T-cell (primary cell): ENCODE results near the gene CYSTM1. TPM values are rescaled to one million over a fixed set of nuclear protein-coding genes. Genes with fewer than 3 reads are reported as not detected.

ENCODE experiments used
- ATAC-seq, 4 experiments: fragments of 200-7000 bp in 3 of 4; fragments of 150-1000 bp in 1 of 4; cut with Tn5 transposase; replicated peaks in 1 of 4; 1 replicate in 3 of 4; 2 replicates in 1 of 4; pipeline ENCODE4 v1.10.0; 2021; ENCODE audit warnings: moderate library complexity in 3 of 4, mild to moderate bottlenecking in 2 of 4, moderate number of reproducible peaks in 1 of 4
- CTCF ChIA-PET, 2 donors: fragments of 300-600 bp; sonication (Branson Sonifier 250); formaldehyde crosslinking; loops; one replicate each; lab custom pipeline; 2022; ENCODE audit warnings: antibody characterized with exemption in 2 of 2; lab: Charles Lee
- POLR2A ChIA-PET, 2 donors: fragments of 300-600 bp; sonication (Branson Sonifier 250); formaldehyde crosslinking; loops; one replicate each; lab custom pipeline; 2022; ENCODE audit warnings: antibody characterized with exemption in 2 of 2; lab: Charles Lee
- DNase-seq, 35 experiments: peaks; one replicate each; pipeline versions ENCODE4 v3.0.0 to v3.0.0-alpha.2; 2013 to 2023
- H3K27ac ChIP-seq: one replicate; pipeline ENCODE4 v1.5.1; 2013; ENCODE audit warnings: low read length
- H3K27me3 ChIP-seq, 2 experiments: replicated peaks in 1 of 2; 1 replicate in 1 of 2; 2 replicates in 1 of 2; pipeline versions ENCODE4 v1.6.1 to v1.7.0; 2013; ENCODE audit warnings: low read length in 1 of 2, mixed read lengths in 1 of 2; ENCODE audit not compliant: control insufficient read depth in 2 of 2, insufficient read depth in 2 of 2; ENCODE audit errors: extremely low read depth in 1 of 2
- H3K36me3 ChIP-seq, 2 donors: 1 replicate in 1 of 2; 2 replicates in 1 of 2; pipeline versions ENCODE4 v1.6.1 to v1.7.0; 2013; ENCODE audit warnings: low read length in 1 of 2; ENCODE audit not compliant: control insufficient read depth in 2 of 2, insufficient read depth in 1 of 2; ENCODE audit errors: extremely low read depth in 1 of 2
- H3K4me1 ChIP-seq, 2 experiments: 1 replicate in 1 of 2; 2 replicates in 1 of 2; pipeline versions ENCODE4 v1.6.1 to v1.7.0; 2013; ENCODE audit warnings: low read length in 2 of 2, mixed read lengths in 1 of 2; ENCODE audit not compliant: insufficient read depth in 2 of 2, control insufficient read depth in 1 of 2; ENCODE audit errors: extremely low read depth in 1 of 2
- H3K4me3 ChIP-seq, 2 donors: 1 replicate in 1 of 2; 2 replicates in 1 of 2; pipeline versions ENCODE4 v1.5.1 to v1.7.0; 2013; ENCODE audit warnings: mild to moderate bottlenecking in 2 of 2, low read length in 1 of 2, moderate library complexity in 1 of 2; ENCODE audit not compliant: control insufficient read depth in 1 of 2; ENCODE audit errors: extremely low read depth in 1 of 2
- H3K9me3 ChIP-seq: 2 replicates; pipeline ENCODE4 v1.7.0; 2013
- H3K27ac Mint-ChIP-seq, 2 donors: one replicate each; pipeline ENCODE4 v1.8.0; 2020 to 2021; ENCODE audit warnings: mild to moderate bottlenecking in 2 of 2, mixed read lengths in 2 of 2
- H3K27me3 Mint-ChIP-seq, 2 donors: one replicate each; pipeline ENCODE4 v1.8.0; 2021 to 2022; ENCODE audit warnings: mixed read lengths in 2 of 2
- H3K36me3 Mint-ChIP-seq: one replicate; pipeline ENCODE4 v1.8.0; 2021; ENCODE audit warnings: mixed read lengths
- H3K4me1 Mint-ChIP-seq, 3 donors: one replicate each; pipeline ENCODE4 v1.8.0; 2020 to 2022; ENCODE audit warnings: mixed read lengths in 3 of 3, mild to moderate bottlenecking in 1 of 3
- H3K4me3 Mint-ChIP-seq, 3 donors: one replicate each; pipeline ENCODE4 v1.8.0; 2020 to 2022; ENCODE audit warnings: mild to moderate bottlenecking in 3 of 3, mixed read lengths in 3 of 3, moderate library complexity in 3 of 3
- H3K9me3 Mint-ChIP-seq, 3 donors: one replicate each; pipeline ENCODE4 v1.8.0; 2020 to 2022; ENCODE audit warnings: mixed read lengths in 3 of 3
- WGBS: methylation state at CpG from one replicate; pipeline ENCODE4 v1.1.5; 2013; ENCODE audit warnings: missing lambda C conversion rate; ENCODE audit not compliant: insufficient coverage; 5-methylcytosine and 5-hydroxymethylcytosine counted together
- total RNA-seq, 35 experiments: library from RNA in 6 of 35; stranded (reverse) in 6 of 35; fragments of 120-200 nt in 1 of 35; gene quantifications; one replicate each; pipeline versions ENCODE4 v1.2.1 to v1.2.4 and lab custom pipeline; 2013 to 2026

CYSTM1 gene
- total RNA-seq, 5 donors from 2014 or later (not counting 1 experiment from before 2014, with no cell fraction given), result 1.9 to 6.0 (median 5.0) TPM

DNA sequence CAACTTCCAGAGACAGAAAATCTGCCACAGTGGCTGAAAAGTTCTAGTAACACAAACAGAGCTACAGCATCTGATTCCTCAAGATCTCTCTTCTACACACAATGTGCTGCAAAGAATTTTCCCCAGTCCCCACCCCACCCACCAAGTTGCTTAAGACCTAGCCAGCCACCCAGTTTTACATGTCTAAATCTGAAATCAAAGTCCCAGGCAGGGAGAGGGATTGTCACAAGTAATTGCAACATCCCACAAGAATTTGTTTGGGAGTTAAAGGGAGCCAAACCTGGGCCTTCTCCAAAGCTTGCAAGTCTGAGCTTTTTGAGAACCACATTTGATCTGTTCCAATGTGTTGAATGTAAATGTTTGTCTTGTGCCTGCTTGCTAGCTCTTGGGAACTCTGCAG, 33.7 kb upstream of the CYSTM1 start:
- Mint-ChIP-seq H3K4me1 (peaks cover 22 to 30% (median 24%) of the 10 kb centered on the region in 3 donors), H3K27me3 (peaks cover 8 to 12% of the 10 kb centered on the region in 2 donors), H3K4me3 (no peak overlapping the region), H3K9me3 (no peaks in the 10 kb centered on the region), H3K27ac (no peak overlapping the region), H3K36me3 (no peaks in the 10 kb centered on the region)
- ATAC-seq, result no peak
- no peak overlapping the region for H3K4me3 ChIP-seq
- POLR2A ChIA-PET, result no interaction called here
- peaks cover 0 to 20% of the 10 kb centered on the region in 2 experiments for H3K27me3 ChIP-seq
- no peak overlapping the region for H3K27ac ChIP-seq
- CTCF ChIA-PET, result interaction anchor here (0.8 to 4.2 kb wide), 3 partner anchors 8 to 430 kb away, joined by 4 to 12 read pairs (median 8); no protein-coding TSS in a partner anchor
- H3K36me3 ChIP-seq, result no peaks in the 10 kb centered on the region
- no peak for DNase-seq
- peaks cover 0 to 21% of the 10 kb centered on the region in 2 experiments for H3K4me1 ChIP-seq
- no peaks in the 10 kb centered on the region for H3K9me3 ChIP-seq

- no peak overlapping the region for H3K4me3 Mint-ChIP-seq
- DNase-seq, result no peak
- POLR2A ChIA-PET, result no interaction called here
- no peak overlapping the region for H3K4me3 ChIP-seq
- WGBS, result 86% methylated on average over 4 of the region's 5 CpGs
- no peak overlapping the region for H3K27ac ChIP-seq
- no peaks in the 10 kb centered on the region for H3K36me3 Mint-ChIP-seq
- H3K9me3 Mint-ChIP-seq, result no peaks in the 10 kb centered on the region
- no peak overlapping the region for H3K27ac Mint-ChIP-seq
- peaks cover 0 to 25% of the 10 kb centered on the region in 2 experiments for H3K4me1 ChIP-seq
- H3K27me3 Mint-ChIP-seq, result peaks cover 8 to 15% of the 10 kb centered on the region in 2 donors
- peaks cover under 1 to 24% of the 10 kb centered on the region in 2 experiments for H3K27me3 ChIP-seq
- CTCF ChIA-PET, result interaction anchor here (0.5 to 5.4 kb wide), 4 partner anchors 9 to 790 kb away, joined by 4 to 42 read pairs (median 8); no protein-coding TSS in a partner anchor
- peaks cover 24 to 35% (median 26%) of the 10 kb centered on the region in 3 donors for H3K4me1 Mint-ChIP-seq
- no peaks in the 10 kb centered on the region for H3K36me3 ChIP-seq
- no peak for ATAC-seq
- H3K9me3 ChIP-seq, result no peaks in the 10 kb centered on the region
Measured at GRCh38 chr5:140142246-140142645, 32.7 kb upstream of the CYSTM1 start.

DNA sequence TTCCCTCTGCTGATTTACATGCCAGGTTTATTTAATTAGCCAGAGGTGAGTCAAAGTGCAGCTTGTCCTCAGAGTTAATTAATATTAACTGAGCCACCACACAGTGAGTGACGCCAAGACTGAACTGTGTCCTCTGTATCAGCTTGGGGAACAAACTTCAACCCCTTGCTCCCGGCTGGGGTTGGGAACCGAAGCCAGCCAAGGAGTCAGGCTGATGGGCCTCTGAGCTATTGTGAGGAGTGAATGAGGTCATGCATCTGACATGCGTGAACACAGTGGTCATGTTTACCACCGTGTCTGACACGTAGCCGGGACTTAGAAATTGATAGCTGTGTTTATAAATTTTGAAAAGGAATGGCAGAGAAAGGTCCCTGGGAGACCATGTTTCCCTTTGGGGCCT, 32.1 kb upstream of the CYSTM1 start:
- H3K4me1 ChIP-seq, result peaks cover 0 to 25% of the 10 kb centered on the region in 2 experiments
- ChIA-PET CTCF (interaction anchor here (0.9 to 5.4 kb wide), 7 partner anchors 9 to 70 kb away, joined by 3 to 42 read pairs (median 12); no protein-coding TSS in a partner anchor), POLR2A (no interaction called here)
- no peak overlapping the region for H3K4me3 ChIP-seq
- Mint-ChIP-seq H3K27me3 (peaks cover 8 to 19% of the 10 kb centered on the region in 2 donors), H3K4me1 (peaks cover 26 to 32% (median 28%) of the 10 kb centered on the region in 3 donors), H3K36me3 (no peaks in the 10 kb centered on the region), H3K4me3 (no peak overlapping the region), H3K9me3 (no peaks in the 10 kb centered on the region), H3K27ac (no peak overlapping the region)
- peaks cover 5 to 28% of the 10 kb centered on the region in 2 experiments for H3K27me3 ChIP-seq
- H3K36me3 ChIP-seq, result no peaks in the 10 kb centered on the region
- H3K9me3 ChIP-seq, result no peaks in the 10 kb centered on the region
- WGBS, result 98% methylated on average over 5 of the region's 7 CpGs
- H3K27ac ChIP-seq, result no peak overlapping the region
- no peak for ATAC-seq
- no peak for DNase-seq

DNA sequence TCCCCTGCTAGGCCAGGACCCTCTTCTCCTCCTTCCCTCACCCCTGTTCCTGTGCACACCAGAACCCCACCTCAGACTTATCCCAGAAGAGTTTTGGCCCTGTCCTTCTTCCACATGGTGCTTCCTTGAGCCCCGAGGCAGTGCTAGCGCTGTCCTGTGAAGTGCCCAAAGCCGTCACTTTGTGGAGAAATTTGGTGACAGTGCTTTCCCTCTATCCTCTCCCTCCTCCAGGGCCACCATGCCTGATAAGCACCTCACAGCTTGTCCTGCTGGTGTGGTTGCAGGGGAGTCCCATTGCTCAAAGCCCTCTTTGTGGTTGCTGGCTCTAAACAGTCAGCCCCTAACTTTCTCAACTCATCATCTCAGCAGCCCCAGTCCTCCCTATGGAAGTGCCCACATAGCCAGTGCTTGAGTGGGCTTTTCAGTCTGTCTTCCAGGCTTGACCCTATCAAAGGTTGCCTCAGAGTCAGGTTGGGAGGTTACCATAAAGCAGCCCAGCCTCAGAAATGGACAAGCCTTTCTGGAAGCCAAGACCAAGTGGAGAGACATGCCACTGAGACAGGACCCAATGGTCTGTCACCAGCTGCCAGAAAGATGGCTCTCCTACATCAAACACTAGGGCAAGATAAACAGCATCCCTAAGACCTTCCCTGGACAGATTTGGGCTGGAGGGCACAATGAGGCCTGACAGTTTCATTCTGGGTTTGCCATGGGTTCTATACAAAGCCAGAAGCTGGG, 31.3 kb upstream of the CYSTM1 start:
- H3K4me3 Mint-ChIP-seq, result peak overlapping the region in 1 of 3 donors; percentile 61
- WGBS, result no CpG with 5 or more reads among the region's 3 CpGs
- ATAC-seq (peak in 2 of 4 experiments; percentile 18 to 42), DNase-seq (no peak)
- H3K36me3 Mint-ChIP-seq, result no peaks in the 10 kb centered on the region
- Histone ChIP-seq H3K27me3 (peaks cover 9 to 28% of the 10 kb centered on the region in 2 experiments), H3K36me3 (no peaks in the 10 kb centered on the region), H3K27ac (no peak overlapping the region), H3K4me3 (no peak overlapping the region), H3K9me3 (no peaks in the 10 kb centered on the region), H3K4me1 (peaks cover 0 to 25% of the 10 kb centered on the region in 2 experiments)
- CTCF ChIA-PET, result interaction anchor here (0.6 to 5.4 kb wide), 24 partner anchors 10 to 357 kb away, joined by 3 to 42 read pairs (median 4); no protein-coding TSS in a partner anchor
- no peak overlapping the region for H3K27ac Mint-ChIP-seq
- no peaks in the 10 kb centered on the region for H3K9me3 Mint-ChIP-seq
- peaks cover 8 to 20% of the 10 kb centered on the region in 2 donors for H3K27me3 Mint-ChIP-seq
- H3K4me1 Mint-ChIP-seq, result peaks cover 26 to 35% (median 33%) of the 10 kb centered on the region in 3 donors
- POLR2A ChIA-PET, result no interaction called here

DNA sequence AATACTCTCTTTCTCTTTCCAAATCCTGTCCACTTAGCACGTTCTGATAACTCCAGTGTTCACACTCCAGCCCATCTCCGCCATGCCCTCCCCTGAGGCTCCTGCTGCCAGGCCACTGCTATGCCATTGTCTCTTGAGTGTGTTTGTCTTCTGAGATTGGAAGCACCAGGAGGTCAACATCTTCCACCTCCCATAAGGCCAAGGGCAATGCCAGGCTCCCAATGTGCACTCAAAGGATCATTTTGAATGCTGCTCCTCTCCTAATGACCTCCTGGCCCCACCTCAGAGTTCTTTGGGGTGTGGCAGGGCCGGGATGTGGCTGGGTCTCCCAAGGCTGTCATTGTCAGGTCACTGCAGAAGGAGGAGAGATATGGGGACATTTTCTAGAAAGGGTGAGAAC, 29.7 kb upstream of the CYSTM1 start:
- Histone ChIP-seq H3K27ac (no peak overlapping the region), H3K9me3 (no peaks in the 10 kb centered on the region), H3K4me3 (no peak overlapping the region), H3K4me1 (peaks cover 0 to 25% of the 10 kb centered on the region in 2 experiments), H3K27me3 (peaks cover 9 to 31% of the 10 kb centered on the region in 2 experiments), H3K36me3 (no peaks in the 10 kb centered on the region)
- H3K27ac Mint-ChIP-seq, result no peak overlapping the region
- DNase-seq (no peak), ATAC-seq (no peak)
- ChIA-PET POLR2A (no interaction called here), CTCF (interaction anchor here (0.6 to 5.4 kb wide), 16 partner anchors 8 to 535 kb away, joined by 3 to 42 read pairs (median 8); partner anchors contain the start of gene PURA (in 1 of the 2))
- WGBS, result 67% methylated on average over 1 of the region's 3 CpGs
- no peaks in the 10 kb centered on the region for H3K36me3 Mint-ChIP-seq
- H3K27me3 Mint-ChIP-seq, result peaks cover 8 to 20% of the 10 kb centered on the region in 2 donors
- peaks cover 25 to 35% (median 33%) of the 10 kb centered on the region in 3 donors for H3K4me1 Mint-ChIP-seq
- H3K9me3 Mint-ChIP-seq, result no peaks in the 10 kb centered on the region
- peak overlapping the region; percentile 38 to 62 (median 61) for H3K4me3 Mint-ChIP-seq

GRCh38 chr5:140145818-140146522, 29.0 kb upstream of the CYSTM1 start:
- Histone ChIP-seq H3K9me3 (no peaks in the 10 kb centered on the region), H3K4me1 (peaks cover 0 to 25% of the 10 kb centered on the region in 2 experiments), H3K36me3 (no peaks in the 10 kb centered on the region), H3K27me3 (peaks cover 9 to 31% of the 10 kb centered on the region in 2 experiments), H3K27ac (no peak overlapping the region), H3K4me3 (peak overlapping the region; percentile 1 to 15)
- DNase-seq (peak in 32 of 35 experiments; percentile 9 to 73 (median 32)), ATAC-seq (peak; percentile 70 to 82 (median 78))
- POLR2A ChIA-PET, result no interaction called here
- Mint-ChIP-seq H3K4me3 (peak overlapping the region; percentile 38 to 62 (median 61)), H3K27ac (no peak overlapping the region), H3K4me1 (peaks cover 25 to 35% (median 33%) of the 10 kb centered on the region in 3 donors), H3K36me3 (no peaks in the 10 kb centered on the region), H3K27me3 (peaks cover 8 to 20% of the 10 kb centered on the region in 2 donors), H3K9me3 (no peaks in the 10 kb centered on the region)
- CTCF ChIA-PET, result interaction anchor here (0.6 to 5.4 kb wide), 16 partner anchors 14 to 1742 kb away, joined by 3 to 42 read pairs (median 5); no protein-coding TSS in a partner anchor
- 8% methylated on average over 36 of the region's 64 CpGs for WGBS
